GM12878 (cell line): ENCODE data around the gene ABCG5. TPM values are rescaled to one million over a fixed set of nuclear protein-coding genes. Genes with fewer than 3 reads are reported as not detected.

Source experiments
- ATAC-seq: fragments of 200-7000 bp; cut with Tn5 transposase; 3 replicates; pipeline ENCODE4 v1.9.1; 2020; ENCODE audit warnings: mild to moderate bottlenecking, moderate library complexity
- BruUV-seq: library from RNA; stranded (reverse); fragments of 400-500 nt; replicated peaks from 2 replicates; lab custom pipeline; 2021; lab: Mats Ljungman, UMichigan
- CTCF ChIA-PET: fragments of 300-600 bp; sonication (Branson Sonifier 250); formaldehyde crosslinking; extraction: SDS; loops from one replicate; lab custom pipeline; 2021; ENCODE audit warnings: inconsistent platforms; lab: Yijun Ruan, JAX
- POLR2A ChIA-PET: fragments of 350-600 bp; formaldehyde crosslinking; extraction: SDS; loops from one replicate; lab custom pipeline; 2021; ENCODE audit warnings: inconsistent platforms; lab: Charles Lee
- RAD21 ChIA-PET: fragments of 300-600 bp; sonication (Branson Sonifier 250); formaldehyde crosslinking; loops from one replicate; lab custom pipeline; 2023; ENCODE audit warnings: antibody characterized with exemption; ENCODE audit not compliant: unreplicated experiment; lab: Charles Lee
- SMC1A ChIA-PET: fragments of 300-600 bp; sonication (Branson Sonifier 250); formaldehyde crosslinking; loops from one replicate; lab custom pipeline; 2023; ENCODE audit not compliant: unreplicated experiment, uncharacterized antibody; lab: Charles Lee
- DNase-seq: peaks from one replicate; pipeline ENCODE4 v3.0.0-alpha.2; 2011; ENCODE audit warnings: low read depth, low spot score
- FAIRE-seq: peaks from 3 replicates; lab custom pipeline; 2011; peaks lifted over from hg19 to GRCh38; lab: Jason Lieb, UNC
- H2AFZ ChIP-seq: 2 replicates; pipeline ENCODE4 v1.6.0; 2011; ENCODE audit warnings: low read depth, low read length, control low read depth; ENCODE audit not compliant: control insufficient read depth
- H3K27ac ChIP-seq: 2 replicates; pipeline ENCODE4 v1.5.1; 2011; ENCODE audit warnings: control low read depth; ENCODE audit not compliant: control insufficient read depth, insufficient read depth
- H3K27me3 ChIP-seq, 2 experiments: replicated peaks in 1 of 2; 2 replicates each; pipeline versions ENCODE4 v1.6.0 to v1.6.1; 2011; ENCODE audit warnings: low read length in 1 of 2; ENCODE audit not compliant: control insufficient read depth in 2 of 2, insufficient read depth in 2 of 2
- H3K36me3 ChIP-seq, 2 experiments: 2 replicates each; pipeline ENCODE4 v1.5.1; 2011; ENCODE audit warnings: low read length in 1 of 2; ENCODE audit not compliant: control insufficient read depth in 2 of 2, insufficient read depth in 2 of 2
- H3K4me1 ChIP-seq: 2 replicates; pipeline ENCODE4 v1.6.1; 2011; ENCODE audit warnings: mild to moderate bottlenecking, low read length, moderate library complexity, mixed read lengths; ENCODE audit not compliant: control insufficient read depth, insufficient read depth
- H3K4me2 ChIP-seq: 2 replicates; pipeline ENCODE4 v1.6.0; 2011; ENCODE audit warnings: control low read depth; ENCODE audit not compliant: control insufficient read depth, insufficient read depth
- H3K4me3 ChIP-seq: fragments of 200-600 bp; sonication (generic); 2 replicates; pipeline ENCODE4 v1.5.1; 2016
- H3K79me2 ChIP-seq: 2 replicates; pipeline ENCODE4 v1.6.0; 2011; ENCODE audit warnings: low read length; ENCODE audit not compliant: control insufficient read depth, insufficient read depth
- H3K9ac ChIP-seq: 2 replicates; pipeline ENCODE4 v1.8.0; 2011; ENCODE audit warnings: low read length, control low read depth, mixed read lengths; ENCODE audit not compliant: control insufficient read depth, insufficient read depth
- H3K9me3 ChIP-seq: replicated peaks from 3 replicates; pipeline ENCODE4 v1.5.1; 2011; ENCODE audit warnings: mild to moderate bottlenecking, low read length; ENCODE audit not compliant: control insufficient read depth, insufficient read depth
- H4K20me1 ChIP-seq: 2 replicates; pipeline ENCODE4 v1.6.0; 2011; ENCODE audit not compliant: control insufficient read depth, insufficient read depth
- BMI1 ChIP-seq: fragments of 450-650 bp; IDR thresholded peaks from 2 replicates; pipeline ENCODE4 v1.6.1; 2016; ENCODE audit warnings: mild to moderate bottlenecking, moderate library complexity, borderline replicate concordance
- CEBPB ChIP-seq, 2 experiments: fragments of 150-350 bp in 1 of 2; IDR thresholded peaks; 2 replicates each; pipeline ENCODE4 v1.6.1; 2012 to 2014; ENCODE audit warnings: low read depth in 2 of 2, low read length in 2 of 2, borderline replicate concordance in 1 of 2, inconsistent platforms in 1 of 2
- CTCF ChIP-seq, 3 experiments: IDR thresholded peaks in 2 of 3; conservative IDR thresholded peaks in 1 of 3; 2 replicates each; pipeline ENCODE4 v1.5.1; 2011; ENCODE audit warnings: low read depth in 3 of 3, low read length in 3 of 3, mild to moderate bottlenecking in 3 of 3, control low read depth in 2 of 3, moderate library complexity in 2 of 3, inconsistent platforms in 1 of 3, mixed read lengths in 1 of 3; ENCODE audit not compliant: control insufficient read depth in 2 of 3, insufficient read depth in 1 of 3; ENCODE audit errors: extremely low read depth in 1 of 3
- EGR1 ChIP-seq, 2 experiments: IDR thresholded peaks; 1 replicate in 1 of 2; 2 replicates in 1 of 2; pipeline ENCODE4 v1.6.1; 2011 to 2012; ENCODE audit warnings: low read depth in 2 of 2, low read length in 2 of 2, borderline replicate concordance in 1 of 2, mild to moderate bottlenecking in 1 of 2, moderate library complexity in 1 of 2
- HCFC1 ChIP-seq: fragments of 150-350 bp; IDR thresholded peaks from 2 replicates; pipeline ENCODE4 v1.6.1; 2014; ENCODE audit warnings: low read length
- MLLT1 ChIP-seq: fragments of 450-650 bp; IDR thresholded peaks from 2 replicates; pipeline ENCODE4 v1.6.1; 2016; ENCODE audit warnings: mild to moderate bottlenecking
- PAX8 ChIP-seq: fragments of 450-650 bp; IDR thresholded peaks from 2 replicates; pipeline ENCODE4 v1.6.1; 2017; ENCODE audit warnings: mild to moderate bottlenecking, moderate library complexity
- POLR2A ChIP-seq: IDR thresholded peaks from 2 replicates; pipeline ENCODE4 v1.6.1; 2011; ENCODE audit warnings: low read depth, mild to moderate bottlenecking, low read length
- RAD21 ChIP-seq: IDR thresholded peaks from 2 replicates; pipeline ENCODE4 v1.6.1; 2011; ENCODE audit warnings: mild to moderate bottlenecking, low read depth, low read length, moderate library complexity; ENCODE audit not compliant: insufficient read depth
- SMC3 ChIP-seq: IDR thresholded peaks from 2 replicates; pipeline ENCODE4 v1.6.1; 2011; ENCODE audit warnings: low read length, improper control_type of control experiment, borderline replicate concordance
- SUPT20H ChIP-seq: IDR thresholded peaks from 2 replicates; pipeline ENCODE4 v1.6.1; 2011; ENCODE audit warnings: low read depth, mild to moderate bottlenecking, low read length, moderate library complexity, borderline replicate concordance; ENCODE audit not compliant: control insufficient read depth
- TAF1 ChIP-seq: IDR thresholded peaks from 2 replicates; pipeline ENCODE4 v1.6.1; 2011; ENCODE audit warnings: mild to moderate bottlenecking, low read depth, low read length, borderline replicate concordance
- YY1 ChIP-seq: IDR thresholded peaks from 2 replicates; pipeline ENCODE4 v1.6.1; 2011; ENCODE audit warnings: low read depth, mild to moderate bottlenecking, low read length
- WGBS: methylation state at CpG from one replicate; pipeline ENCODE4 v1.1.6; 2016; ENCODE audit warnings: low lambda C conversion rate; ENCODE audit not compliant: insufficient replicate concordance, insufficient coverage; ENCODE audit errors: missing lambda C conversion rate; 5-methylcytosine and 5-hydroxymethylcytosine counted together
- in situ Hi-C: fragments of 300-500 bp; cut with MboI; formaldehyde crosslinking; loops from 9 replicates; pipeline ENCODE4 v1.14.3; 2018; ENCODE audit warnings: mixed read lengths
- intact Hi-C: fragments of 100-400 bp; cut with micrococcal nuclease; formaldehyde crosslinking; loops from one replicate; pipeline ENCODE4 v1.14.2; 2022; ENCODE audit not compliant: unreplicated experiment
- polyA plus RNA-seq, 11 experiments: library from polyadenylated mRNA; depleted of rRNA in 4 of 11; unstranded in 6 of 11; stranded (reverse) in 5 of 11; fragments of >200 nt; fragmentation: Nextera tagmentation in 4 of 11; fragmentation: Illumina TruSeq in 1 of 11; extraction: Ambion mirVana in 4 of 11; extraction: Trizol in 1 of 11; gene quantifications; 1 replicate in 1 of 11; 2 replicates in 10 of 11; pipeline versions ENCODE4 v1.2.1 to v1.2.3, GENCODE V29; 2011 to 2016; ENCODE audit warnings: inconsistent platforms in 2 of 11, missing spikeins in 2 of 11, low read depth in 1 of 11
- total RNA-seq, 4 experiments: library from RNA; depleted of rRNA in 3 of 4; stranded (reverse); fragments of >200 nt in 3 of 4; fragmentation: Illumina TruSeq in 1 of 4; extraction: Trizol in 1 of 4; gene quantifications; 2 replicates each; pipeline versions ENCODE4 v1.2.1 to v1.2.3, GENCODE V29; 2013 to 2021

The ABCG5 gene
- total and polyA plus RNA-seq, 10 of the 15 experiments (the other 5 are each of a cell fraction or from before 2014, with no cell fraction given) = not detected

GRCh38 chr2:43877782-43878464 is 39.3 kb upstream of the ABCG5 start:
- no peaks in the 10 kb centered on the region for H3K79me2 ChIP-seq
- no peak overlapping the region for H2AFZ ChIP-seq
- H3K4me2 ChIP-seq = no peak overlapping the region
- H3K9ac ChIP-seq = no peak overlapping the region
- TF ChIP-seq RAD21 (peak; percentile 85), SUPT20H (no peak), MLLT1 (no peak), CTCF (IDR thresholded peaks at IDR 0.05 in 2 of 3, conservative IDR thresholded peaks at IDR 0.05 in 1 of 3; ENCODE audit: control insufficient read depth in 2 of 3, extremely low read depth in 1 of 3, insufficient read depth in 1 of 3, low read depth in 3 of 3, low read length in 3 of 3) (peak; percentile 91 to 98 (median 95); a peak in 5 of 6 replicates), SMC3 (peak; percentile 65), CEBPB (IDR thresholded peaks at IDR 0.05; ENCODE audit: borderline replicate concordance in 1 of 2, low read depth in 2 of 2, low read length in 2 of 2) (no peak), HCFC1 (no peak), TAF1 (no peak), YY1 (no peak), BMI1 (no peak), POLR2A (no peak), EGR1 (IDR thresholded peaks at IDR 0.05; ENCODE audit: borderline replicate concordance in 1 of 2, low read depth in 2 of 2, low read length in 2 of 2) (no peak), PAX8 (no peak)
- H3K36me3 ChIP-seq = no peaks in the 10 kb centered on the region
- no peak overlapping the region for H3K4me3 ChIP-seq
- no peaks in the 10 kb centered on the region for H3K4me1 ChIP-seq
- intact Hi-C loops = loop anchor here (1.0 kb wide), 1 partner anchor 266 kb away; no protein-coding TSS in a partner anchor
- POLR2A ChIA-PET = no interaction called here
- DNase-seq = peak; percentile 15
- CTCF ChIA-PET = interaction anchor here (0.5 to 1.3 kb wide), 18 partner anchors 9 to 601 kb away, joined by 3 to 5 read pairs (median 4); no protein-coding TSS in a partner anchor
- RAD21 ChIA-PET = interaction anchor here (0.6 kb wide), 1 partner anchor 104 kb away, joined by 3 read pairs; the partner anchor contains the start of gene DYNC2LI1
- peak; percentile 94 for ATAC-seq
- 30% methylated on average over 16 of the region's 16 CpGs for WGBS
- in situ Hi-C loops = no loop called here
- no TSS peak for BruUV-seq
- H3K9me3 ChIP-seq = no peaks in the 10 kb centered on the region
- SMC1A ChIA-PET = interaction anchor here (1.2 kb wide), 1 partner anchor 8 kb away, joined by 4 read pairs; no protein-coding TSS in a partner anchor
- H3K27me3 ChIP-seq = no peaks in the 10 kb centered on the region; a peak in 1 of 4 replicates
- H4K20me1 ChIP-seq = no peaks in the 10 kb centered on the region
- no peak overlapping the region for H3K27ac ChIP-seq
- FAIRE-seq = peak; percentile 96
